Small intestine (tissue), 7 donors: ENCODE results near the gene GET4. TPM values are rescaled to one million over a fixed set of nuclear protein-coding genes. Genes with fewer than 3 reads are reported as not detected.
"Not testable (repeated sequence)": the region's sequence is repeated elsewhere in the genome, so short reads cannot be mapped to it uniquely, and the experiment has no call there.

Source experiments
- DNase-seq, 2 donors: peaks; one replicate each; pipeline versions ENCODE4 v3.0.0 to v3.0.0-alpha.2; 2013
- FAIRE-seq: peaks from 2 replicates; lab custom pipeline; 2012; peaks lifted over from hg19 to GRCh38; lab: Jason Lieb, UNC
- H3K27ac ChIP-seq, 3 donors: one replicate each; pipeline ENCODE4 v1.5.1; 2013; ENCODE audit warnings: low read length in 2 of 3, mild to moderate bottlenecking in 2 of 3, control low read depth in 1 of 3, inconsistent platforms in 1 of 3, low read depth in 1 of 3, moderate library complexity in 1 of 3
- H3K27me3 ChIP-seq, 3 donors: one replicate each; pipeline ENCODE4 v1.6.1; 2013; ENCODE audit warnings: low read length in 3 of 3, inconsistent platforms in 1 of 3; ENCODE audit not compliant: control insufficient read depth in 3 of 3, insufficient read depth in 3 of 3
- H3K36me3 ChIP-seq, 3 donors: one replicate each; pipeline ENCODE4 v1.6.1; 2013; ENCODE audit warnings: low read length in 3 of 3, inconsistent platforms in 1 of 3, low read depth in 1 of 3, mild to moderate bottlenecking in 1 of 3, moderate library complexity in 1 of 3; ENCODE audit not compliant: control insufficient read depth in 3 of 3, insufficient read depth in 2 of 3
- H3K4me1 ChIP-seq, 3 donors: one replicate each; pipeline ENCODE4 v1.6.1; 2013; ENCODE audit warnings: low read length in 2 of 3, inconsistent platforms in 1 of 3, low read depth in 1 of 3, mild to moderate bottlenecking in 1 of 3, moderate library complexity in 1 of 3; ENCODE audit not compliant: control insufficient read depth in 3 of 3, insufficient read depth in 2 of 3
- H3K4me3 ChIP-seq, 3 donors: one replicate each; pipeline ENCODE4 v1.5.1; 2013; ENCODE audit warnings: low read length in 3 of 3, control low read depth in 1 of 3, inconsistent platforms in 1 of 3, low read depth in 1 of 3, mild to moderate bottlenecking in 1 of 3, moderate library complexity in 1 of 3
- H3K9me3 ChIP-seq, 2 donors: one replicate each; pipeline ENCODE4 v1.6.1; 2013; ENCODE audit warnings: low read depth in 1 of 2, low read length in 1 of 2; ENCODE audit not compliant: control insufficient read depth in 2 of 2, insufficient read depth in 1 of 2
- WGBS, 3 donors: extraction: QIAGEN DNeasy Blood & Tissue Kit; methylation state at CpG; one replicate each; pipeline ENCODE4 v1.1.7; 2013; 5-methylcytosine and 5-hydroxymethylcytosine counted together
- polyA plus RNA-seq, 4 donors: library from polyadenylated mRNA; stranded (reverse) in 3 of 4; unstranded in 1 of 4; fragments of 200-250 nt in 3 of 4; fragments of 120-200 nt in 1 of 4; gene quantifications; one replicate each; pipeline versions ENCODE4 v1.2.1 to v1.2.3, GENCODE V29; 2013
- donor health status: healthy with polysubstance abuse.
- donor health status: control.
- donor health status: control.
- donor health status: Bipolar disorder and iron deficiency.
- donor health status: healthy.

The GET4 gene
- polyA plus RNA-seq, 4 donors, result 38.9 to 87.2 (median 74.5) TPM

DNA sequence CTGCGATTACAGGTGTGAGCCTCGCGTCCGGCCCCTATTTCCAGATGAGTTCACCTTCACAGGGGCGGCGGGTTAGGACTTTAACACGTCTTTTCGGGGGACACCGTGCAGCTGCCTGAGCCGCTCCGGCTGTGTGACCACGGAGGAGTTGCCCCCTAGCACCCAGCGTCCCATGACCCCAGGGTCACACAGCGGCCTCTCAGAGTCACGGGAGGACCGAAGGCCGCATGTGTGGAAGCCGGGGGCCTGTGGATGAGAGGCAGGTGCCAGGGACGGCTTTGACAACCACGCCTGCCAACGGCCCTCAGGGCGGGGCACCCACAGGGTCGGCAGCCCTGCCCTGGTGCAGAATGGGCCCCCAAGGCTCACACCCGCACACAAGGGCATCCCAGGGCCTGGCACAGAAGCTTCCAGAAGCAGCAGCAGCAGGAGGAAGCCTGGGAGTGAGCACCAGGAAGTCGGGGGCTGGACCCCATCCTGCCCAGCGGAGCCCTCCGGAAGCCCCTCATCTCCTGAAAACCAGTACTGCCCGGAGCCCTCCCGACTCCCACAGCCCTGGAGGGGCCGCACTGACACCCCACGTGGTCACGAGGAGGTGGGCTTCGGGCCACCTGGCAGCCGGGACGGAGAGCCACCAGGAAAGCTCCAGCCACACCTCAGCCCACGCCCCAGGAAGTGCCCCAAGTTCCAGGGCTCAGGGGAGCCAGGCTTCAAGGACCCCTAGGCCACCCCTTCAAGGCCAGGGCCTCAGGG lies 45.4 kb downstream of the GET4 start:
- Histone ChIP-seq H3K9me3 (no peaks in the 10 kb centered on the region), H3K4me3 (no peak overlapping the region), H3K4me1 (peaks cover 11 to 62% (median 21%) of the 10 kb centered on the region in 3 donors), H3K27ac (peak overlapping the region; percentile 20 to 55 (median 34)), H3K27me3 (no peaks in the 10 kb centered on the region), H3K36me3 (peaks cover 0 to 77% (median 2%) of the 10 kb centered on the region in 3 donors)
- WGBS, 3 donors, result 40 to 59% (median 42%) methylated on average over 36 of the region's 36 CpGs
- peak in 1 of 2 donors; percentile 34 for DNase-seq
- no peak for FAIRE-seq

DNA sequence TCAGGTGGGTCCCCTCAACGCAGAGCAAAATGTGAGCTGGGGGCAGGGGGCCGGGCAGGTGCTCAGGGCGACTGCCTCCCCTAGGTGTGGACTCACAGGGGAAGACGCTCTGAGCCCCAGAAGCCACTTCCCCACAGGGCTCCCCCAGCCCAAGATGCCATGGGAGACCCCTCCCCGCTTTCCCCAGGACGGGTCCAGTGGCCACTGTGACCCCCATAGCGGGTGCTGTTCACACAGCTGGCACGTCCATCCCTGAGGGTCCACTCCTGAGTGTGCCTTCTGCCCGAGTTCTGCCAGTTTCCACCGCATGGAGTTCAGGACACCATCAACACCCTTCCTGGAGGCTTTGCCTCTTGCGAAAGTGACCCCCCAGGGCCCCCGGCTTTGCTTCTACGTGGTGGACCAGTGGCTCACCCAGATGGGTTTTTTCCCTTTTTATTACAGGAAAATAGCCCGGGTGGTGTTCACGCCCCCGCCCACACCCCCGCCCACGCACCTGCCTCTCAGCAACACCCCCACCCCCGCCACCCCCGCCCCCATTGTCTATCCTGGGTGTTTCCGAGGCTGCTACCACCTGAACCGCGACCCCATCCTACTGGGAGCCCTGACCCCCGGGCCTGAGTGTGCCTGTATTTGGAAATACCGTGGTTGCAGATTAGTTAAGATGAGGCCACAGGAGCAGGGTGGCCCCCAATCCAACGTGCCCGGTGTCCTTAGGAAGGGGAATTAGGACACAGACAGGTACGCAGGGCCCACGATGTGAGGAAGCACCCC lies 46.2 kb downstream of the GET4 start:
- peaks cover 0 to 81% (median 2%) of the 10 kb centered on the region in 3 donors for H3K36me3 ChIP-seq
- peak overlapping the region; percentile 77 to 86 (median 83) for H3K27ac ChIP-seq
- DNase-seq (peak in 1 of 2 donors; percentile 45), FAIRE-seq (no peak)
- H3K9me3 ChIP-seq, result no peaks in the 10 kb centered on the region
- peaks cover 11 to 69% (median 21%) of the 10 kb centered on the region in 3 donors for H3K4me1 ChIP-seq
- 36 to 45% (median 38%) methylated on average over 29 of the region's 29 CpGs for WGBS, 3 donors
- peak overlapping the region in 1 of 3 donors; percentile 30 for H3K4me3 ChIP-seq
- H3K27me3 ChIP-seq, result no peaks in the 10 kb centered on the region

DNA sequence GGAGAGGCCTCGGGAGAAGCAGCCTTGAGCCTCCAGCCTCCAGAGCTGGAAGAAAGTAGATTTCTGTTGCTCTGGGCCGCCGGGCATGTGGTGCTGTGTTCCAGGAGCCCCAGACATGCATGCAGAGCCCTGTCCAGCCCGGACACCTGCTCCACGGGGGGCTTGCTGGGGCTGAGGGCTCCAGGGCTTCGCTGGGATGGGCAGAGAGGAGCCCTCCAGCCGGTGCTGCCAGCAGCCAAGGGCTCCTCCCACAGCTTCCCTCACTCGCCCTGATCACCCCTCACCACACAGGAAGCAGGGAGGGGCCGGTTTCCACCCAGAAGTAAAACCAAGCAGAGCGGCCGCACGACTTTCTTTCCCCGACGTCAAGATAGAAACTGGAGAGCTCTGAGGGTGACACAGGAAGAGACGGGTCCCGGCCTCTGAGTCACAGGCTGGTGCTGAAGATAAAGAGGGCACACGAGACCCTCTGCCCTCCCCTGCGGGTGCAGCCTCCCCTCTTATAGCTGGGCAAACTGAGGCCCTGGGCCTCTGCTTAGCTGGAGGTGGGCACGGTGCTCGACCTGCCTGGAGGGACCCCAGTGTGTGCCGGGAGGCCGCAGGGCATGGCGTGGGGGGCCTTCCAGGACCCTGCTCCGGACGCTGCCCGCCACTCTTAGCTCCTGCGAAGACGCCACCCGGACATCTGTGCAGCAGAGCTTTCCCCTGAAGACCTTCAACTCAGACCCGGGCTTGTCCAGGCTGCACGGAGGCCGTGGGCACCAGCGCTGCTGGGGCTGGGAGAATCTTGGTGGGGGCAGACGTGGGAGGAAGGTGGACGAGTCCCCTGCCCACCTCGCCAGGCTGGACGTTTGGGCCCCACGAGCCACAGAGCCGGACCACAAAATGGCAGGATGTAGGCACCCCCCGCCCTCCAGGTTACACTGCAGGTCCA lies 47.0 kb downstream of the GET4 start:
- peaks cover 11 to 72% (median 21%) of the 10 kb centered on the region in 3 donors for H3K4me1 ChIP-seq
- 36 to 45% (median 43%) methylated on average over 25 to 40 of the region's 40 CpGs for WGBS, 3 donors
- H3K27ac ChIP-seq, result peak overlapping the region; percentile 77 to 86 (median 83)
- FAIRE-seq, result no peak
- H3K4me3 ChIP-seq, result peak overlapping the region in 1 of 3 donors; percentile 45
- no peaks in the 10 kb centered on the region for H3K27me3 ChIP-seq
- no peaks in the 10 kb centered on the region for H3K9me3 ChIP-seq
- peak; percentile 88 for DNase-seq
- peaks cover 0 to 81% (median 2%) of the 10 kb centered on the region in 3 donors for H3K36me3 ChIP-seq

DNA sequence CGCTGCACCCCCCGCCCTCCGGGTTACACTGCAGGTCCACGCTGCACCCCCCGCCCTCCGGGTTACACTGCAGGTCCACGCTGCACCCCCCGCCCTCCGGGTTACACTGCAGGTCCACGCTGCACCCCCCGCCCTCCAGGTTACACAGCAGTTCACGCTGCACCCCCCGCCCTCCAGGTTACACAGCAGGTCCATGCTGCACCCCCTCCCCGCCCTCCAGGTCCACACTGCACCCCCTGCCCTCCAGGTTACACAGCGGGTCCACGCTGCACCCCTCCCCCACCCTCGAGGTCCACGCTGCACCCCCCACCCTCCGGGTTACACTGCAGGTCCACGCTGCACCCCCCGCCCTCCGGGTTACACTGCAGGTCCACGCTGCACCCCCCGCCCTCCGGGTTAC lies 47.7 kb downstream of the GET4 start:
- not testable (repeated sequence) for H3K27me3 ChIP-seq, H3K4me3 ChIP-seq, DNase-seq, H3K27ac ChIP-seq, H3K9me3 ChIP-seq, FAIRE-seq
- Histone ChIP-seq H3K36me3 (peaks cover 0 to 81% (median 0%) of the 10 kb centered on the region in 3 donors), H3K4me1 (peaks cover 11 to 72% (median 21%) of the 10 kb centered on the region in 3 donors)
- 52 to 65% (median 56%) methylated on average over 12 to 23 of the region's 25 CpGs for WGBS, 3 donors

DNA sequence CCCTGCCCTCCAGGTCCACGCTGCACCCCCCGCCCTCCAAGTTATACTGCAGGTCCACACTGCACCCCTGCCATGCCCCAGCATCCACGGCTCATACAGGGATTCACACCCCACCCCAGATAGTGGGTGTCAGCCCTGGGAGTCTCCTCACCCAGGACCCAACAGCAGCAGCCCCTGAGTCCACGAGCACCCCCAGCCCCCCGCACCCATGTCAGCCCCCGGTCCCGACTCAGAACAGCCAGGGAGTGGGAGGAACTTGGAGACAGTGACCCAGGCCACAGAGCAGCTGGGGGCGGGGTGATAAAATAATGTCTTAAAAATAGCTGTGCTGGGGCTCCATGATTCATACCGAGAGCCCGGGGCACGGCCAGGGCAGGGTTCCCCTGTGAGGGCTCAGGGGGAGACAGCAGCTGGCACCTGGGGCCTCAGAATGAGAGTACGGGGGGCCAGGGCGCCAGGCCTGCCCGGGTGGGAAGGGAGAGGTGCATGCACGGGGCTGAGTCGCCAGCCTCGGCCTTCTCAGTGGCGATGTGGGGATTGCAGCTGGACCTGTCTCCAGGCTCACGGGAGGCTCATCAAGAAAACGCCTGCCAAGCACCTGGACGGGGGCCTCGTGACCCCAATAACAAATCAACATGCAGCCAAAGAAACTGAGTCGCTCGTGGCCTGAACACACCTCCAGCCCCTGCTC lies 48.3 kb downstream of the GET4 start:
- peaks cover 0 to 84% (median 0%) of the 10 kb centered on the region in 3 donors for H3K36me3 ChIP-seq
- FAIRE-seq (no peak), DNase-seq (peak; percentile 44 to 48)
- H3K9me3 ChIP-seq, result no peaks in the 10 kb centered on the region
- peak overlapping the region; percentile 54 to 95 (median 60) for H3K27ac ChIP-seq
- H3K4me1 ChIP-seq, result peaks cover 11 to 72% (median 21%) of the 10 kb centered on the region in 3 donors
- H3K27me3 ChIP-seq, result no peaks in the 10 kb centered on the region
- no peak overlapping the region for H3K4me3 ChIP-seq
- WGBS, 3 donors, result 28 to 47% (median 29%) methylated on average over 22 to 24 of the region's 24 CpGs

DNA sequence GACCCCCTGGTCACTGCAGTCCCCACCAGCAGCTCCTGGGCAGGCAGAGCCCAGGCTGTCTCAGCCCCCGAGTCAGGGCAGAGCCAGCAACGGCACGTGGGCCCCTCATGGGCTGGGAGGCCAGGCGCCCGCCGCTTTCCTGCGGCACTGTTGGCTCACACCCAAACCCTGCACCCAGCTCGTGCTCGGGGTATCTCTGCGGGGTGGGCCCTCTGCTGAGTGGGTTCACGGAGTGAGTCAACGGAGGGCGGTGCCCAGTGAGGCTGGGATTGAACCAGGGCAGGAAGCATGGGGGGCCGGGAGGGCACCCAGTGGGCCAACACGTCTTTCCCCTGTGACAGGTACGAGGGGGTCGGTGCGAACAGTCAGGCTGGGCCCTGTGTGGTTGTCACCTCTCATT lies 49.2 kb downstream of the GET4 start:
- 20 to 40% (median 28%) methylated on average over 16 to 18 of the region's 18 CpGs for WGBS, 3 donors
- Histone ChIP-seq H3K4me1 (peaks cover 11 to 67% (median 21%) of the 10 kb centered on the region in 3 donors), H3K36me3 (peaks cover 0 to 80% (median 0%) of the 10 kb centered on the region in 3 donors), H3K27ac (peak overlapping the region; percentile 94 to 96 (median 95)), H3K9me3 (no peaks in the 10 kb centered on the region), H3K27me3 (no peaks in the 10 kb centered on the region), H3K4me3 (no peak overlapping the region)
- no peak for FAIRE-seq
- DNase-seq, result peak; percentile 79 to 94
